Measurements from ENCODE around the gene CDC45.
A peak's percentile ranks its signal among the peaks of the same experiment; 100 is the strongest.
"Not testable (repeated sequence)": the region's sequence is repeated elsewhere in the genome, so short reads cannot be mapped to it uniquely, and the experiment has no call there.

The CDC45 gene

DNA sequence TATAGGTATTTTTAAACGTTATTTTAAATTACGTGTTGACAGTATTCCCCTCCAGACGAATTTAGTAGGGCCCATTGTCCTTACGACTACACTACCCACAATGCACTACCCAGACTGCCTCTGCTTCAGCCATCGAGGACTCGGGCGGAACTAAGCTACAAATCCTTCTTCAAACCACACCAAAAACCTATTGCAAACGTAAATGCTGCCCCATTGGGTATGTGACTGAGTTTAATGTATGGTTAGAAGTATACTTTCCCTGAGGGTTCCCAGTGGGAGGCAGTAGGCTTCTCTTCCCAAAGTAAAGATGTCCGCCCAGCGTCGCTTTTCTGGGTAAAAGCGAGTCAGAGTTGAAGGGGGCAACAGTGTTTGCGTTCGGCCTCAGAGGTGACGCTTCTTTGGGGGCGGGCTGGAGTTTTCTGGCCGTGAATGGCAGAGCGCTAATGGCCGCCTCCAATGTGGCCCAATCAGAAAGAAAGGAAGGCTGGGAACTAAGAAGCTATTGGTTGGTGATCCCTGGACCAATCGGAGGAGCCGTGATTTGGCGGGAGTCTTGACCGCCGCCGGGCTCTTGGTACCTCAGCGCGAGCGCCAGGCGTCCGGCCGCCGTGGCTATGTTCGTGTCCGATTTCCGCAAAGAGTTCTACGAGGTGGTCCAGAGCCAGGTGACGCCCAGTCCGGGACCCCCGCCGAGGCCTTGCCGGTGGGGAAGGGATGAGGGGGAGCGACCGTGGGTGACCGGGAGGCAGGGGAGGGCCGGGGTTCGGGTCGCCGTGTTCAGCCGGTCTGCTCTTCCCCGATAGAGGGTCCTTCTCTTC is at the start of gene CDC45:
Gene CDC45 (plus strand): TSS at position 566 of the 818 bp plus-strand sequence. CDS start 49 bp downstream, at position 615.
- peak within 1 kb of the TSS; percentile 71 to 96 (median 94) for H3K4me3 ChIP-seq (ENCODE audit: low read depth in 1 of 5, low read length in 5 of 5)
- H3K27me3 ChIP-seq (ENCODE audit: control insufficient read depth in 5 of 5, insufficient read depth in 4 of 5, low read length in 5 of 5): no peaks in the 10 kb centered on the region
- peaks cover 0 to 16% (median 6%) of the 10 kb centered on the region in 5 donors for H3K36me3 ChIP-seq (ENCODE audit: control insufficient read depth in 5 of 5, insufficient read depth in 5 of 5, low read length in 5 of 5)
- no peaks in the 10 kb centered on the region for H3K9me3 ChIP-seq (ENCODE audit: control insufficient read depth in 5 of 5, low read length in 5 of 5)
- peaks cover 9 to 35% (median 27%) of the 10 kb centered on the region in 5 donors for H3K4me1 ChIP-seq (ENCODE audit: control insufficient read depth in 5 of 5, insufficient read depth in 5 of 5, low read length in 5 of 5)
- peak within 1 kb of the TSS; percentile 86 to 96 (median 95) for H3K9ac ChIP-seq (ENCODE audit: low read length in 5 of 5)
- H3K27ac ChIP-seq (ENCODE audit: low read depth, low read length): peak within 1 kb of the TSS; percentile 99

GRCh38 chr22:19429950-19430889 is 49.5 kb upstream of the CDC45 start:
- Histone ChIP-seq H3K27ac (ENCODE audit: low read depth, low read length) (peak overlapping the region; percentile 54), H3K27me3 (ENCODE audit: control insufficient read depth in 5 of 5, insufficient read depth in 4 of 5, low read length in 5 of 5) (no peaks in the 10 kb centered on the region), H3K36me3 (ENCODE audit: control insufficient read depth in 5 of 5, insufficient read depth in 5 of 5, low read length in 5 of 5) (peaks cover 7 to 11% (median 8%) of the 10 kb centered on the region in 5 donors), H3K9me3 (ENCODE audit: control insufficient read depth in 5 of 5, low read length in 5 of 5) (no peaks in the 10 kb centered on the region), H3K4me1 (ENCODE audit: control insufficient read depth in 5 of 5, insufficient read depth in 5 of 5, low read length in 5 of 5) (peaks cover 4 to 30% (median 30%) of the 10 kb centered on the region in 5 donors), H3K4me3 (ENCODE audit: low read depth in 1 of 5, low read length in 5 of 5) (peak overlapping the region; percentile 78 to 92 (median 85)), H3K9ac (ENCODE audit: low read length in 5 of 5) (peak overlapping the region; percentile 50 to 93 (median 89))

- Histone ChIP-seq H3K27me3 (ENCODE audit: control insufficient read depth in 5 of 5, insufficient read depth in 4 of 5, low read length in 5 of 5) (no peaks in the 10 kb centered on the region), H3K27ac (ENCODE audit: low read depth, low read length) (peak overlapping the region; percentile 54), H3K36me3 (ENCODE audit: control insufficient read depth in 5 of 5, insufficient read depth in 5 of 5, low read length in 5 of 5) (peaks cover 10 to 19% (median 15%) of the 10 kb centered on the region in 5 donors), H3K4me1 (ENCODE audit: control insufficient read depth in 5 of 5, insufficient read depth in 5 of 5, low read length in 5 of 5) (peaks cover 4 to 30% (median 29%) of the 10 kb centered on the region in 5 donors), H3K9me3 (ENCODE audit: control insufficient read depth in 5 of 5, low read length in 5 of 5) (no peaks in the 10 kb centered on the region), H3K4me3 (ENCODE audit: low read depth in 1 of 5, low read length in 5 of 5) (peak overlapping the region; percentile 78 to 92 (median 85)), H3K9ac (ENCODE audit: low read length in 5 of 5) (peak overlapping the region; percentile 50 to 93 (median 89))
Measured at GRCh38 chr22:19430890-19431541, 48.7 kb upstream of the CDC45 start.

DNA sequence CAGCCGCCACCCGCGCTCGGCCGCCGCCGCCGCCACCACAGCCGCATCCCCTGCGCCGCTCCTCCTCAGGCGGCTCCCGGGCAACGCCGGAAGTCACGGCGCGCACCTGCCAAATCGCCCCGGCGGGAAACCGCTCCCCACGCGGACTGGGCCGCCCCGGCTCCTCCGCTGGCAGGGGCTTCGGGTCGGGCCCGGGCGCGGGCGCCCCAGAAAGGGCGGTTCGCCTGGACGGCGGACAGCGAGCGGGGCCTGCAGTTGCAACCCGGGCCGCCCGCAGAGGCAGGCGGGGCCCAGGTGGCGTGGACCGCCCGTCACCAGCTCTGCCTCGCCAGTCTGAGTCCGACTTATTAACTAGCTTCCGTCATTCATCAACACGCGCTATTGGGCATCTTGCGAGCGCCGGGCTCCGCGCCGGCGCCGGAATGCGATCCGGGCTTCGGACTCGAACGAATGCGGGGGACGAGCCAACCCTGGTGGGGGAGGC is 48.0 kb upstream of the CDC45 start, which contains the start of gene HIRA:
Gene HIRA (minus strand): TSS at position 85 of the 484 bp plus-strand sequence. CDS start 257 bp downstream, outside the sequence.
- Histone ChIP-seq H3K9me3 (ENCODE audit: control insufficient read depth in 5 of 5, low read length in 5 of 5) (no peaks in the 10 kb centered on the region), H3K27ac (ENCODE audit: low read depth, low read length) (peak within 1 kb of the TSS; percentile 88), H3K9ac (ENCODE audit: low read length in 5 of 5) (peak within 1 kb of the TSS; percentile 87 to 96 (median 93)), H3K4me3 (ENCODE audit: low read depth in 1 of 5, low read length in 5 of 5) (peak within 1 kb of the TSS; percentile 87 to 94 (median 92)), H3K4me1 (ENCODE audit: control insufficient read depth in 5 of 5, insufficient read depth in 5 of 5, low read length in 5 of 5) (peaks cover 4 to 30% (median 29%) of the 10 kb centered on the region in 5 donors), H3K36me3 (ENCODE audit: control insufficient read depth in 5 of 5, insufficient read depth in 5 of 5, low read length in 5 of 5) (peaks cover 10 to 19% (median 15%) of the 10 kb centered on the region in 5 donors), H3K27me3 (ENCODE audit: control insufficient read depth in 5 of 5, insufficient read depth in 4 of 5, low read length in 5 of 5) (no peaks in the 10 kb centered on the region)

GRCh38 chr22:19432133-19432851 is 47.4 kb upstream of the CDC45 start, which contains the start of gene MRPL40:
Gene MRPL40, plus strand, starts transcription at chr22:19432545. Its CDS starts 10 bp downstream, at chr22:19432555.
- Histone ChIP-seq H3K27me3 (ENCODE audit: control insufficient read depth in 5 of 5, insufficient read depth in 4 of 5, low read length in 5 of 5) (no peaks in the 10 kb centered on the region), H3K9me3 (ENCODE audit: control insufficient read depth in 5 of 5, low read length in 5 of 5) (no peaks in the 10 kb centered on the region)

DNA sequence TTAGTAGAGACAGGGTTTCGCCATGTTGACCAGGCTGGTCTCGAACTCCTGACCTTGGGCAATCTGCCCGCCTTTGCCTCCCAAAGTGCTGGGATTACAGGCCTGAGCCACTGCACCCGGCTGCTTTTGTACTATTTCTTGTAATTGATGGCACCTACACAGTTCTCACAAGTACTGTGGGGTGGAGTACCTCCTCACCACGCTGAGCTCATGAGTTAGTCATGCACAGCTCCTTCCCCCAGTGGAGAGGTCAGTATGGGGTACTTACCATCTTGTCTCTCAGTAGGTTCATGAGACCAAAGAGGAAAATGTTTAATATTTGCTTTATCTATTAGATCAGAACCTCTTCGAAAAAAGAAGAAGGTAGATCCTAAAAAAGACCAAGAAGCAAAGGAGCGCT is 45.3 kb upstream of the CDC45 start:
- H3K27me3 ChIP-seq (ENCODE audit: control insufficient read depth in 5 of 5, insufficient read depth in 4 of 5, low read length in 5 of 5): no peaks in the 10 kb centered on the region
- peak overlapping the region in 1 of 5 donors; percentile 33 for H3K9ac ChIP-seq (ENCODE audit: low read length in 5 of 5)
- no peak overlapping the region for H3K27ac ChIP-seq (ENCODE audit: low read depth, low read length)
- H3K4me1 ChIP-seq (ENCODE audit: control insufficient read depth in 5 of 5, insufficient read depth in 5 of 5, low read length in 5 of 5): peaks cover 4 to 29% (median 27%) of the 10 kb centered on the region in 5 donors
- H3K4me3 ChIP-seq (ENCODE audit: low read depth in 1 of 5, low read length in 5 of 5): no peak overlapping the region
- no peaks in the 10 kb centered on the region for H3K9me3 ChIP-seq (ENCODE audit: control insufficient read depth in 5 of 5, low read length in 5 of 5)
- peaks cover 13 to 23% (median 19%) of the 10 kb centered on the region in 5 donors for H3K36me3 ChIP-seq (ENCODE audit: control insufficient read depth in 5 of 5, insufficient read depth in 5 of 5, low read length in 5 of 5)

More at GRCh38 chr22:19432133-19432851, 47.4 kb upstream of the CDC45 start, which contains the start of gene MRPL40:
- peak within 1 kb of the TSS; percentile 87 to 96 (median 93) for H3K9ac ChIP-seq (ENCODE audit: low read length in 5 of 5)
- H3K4me1 ChIP-seq (ENCODE audit: control insufficient read depth in 5 of 5, insufficient read depth in 5 of 5, low read length in 5 of 5): peaks cover 4 to 30% (median 29%) of the 10 kb centered on the region in 5 donors
- peaks cover 10 to 23% (median 18%) of the 10 kb centered on the region in 5 donors for H3K36me3 ChIP-seq (ENCODE audit: control insufficient read depth in 5 of 5, insufficient read depth in 5 of 5, low read length in 5 of 5)
- peak within 1 kb of the TSS; percentile 87 to 94 (median 92) for H3K4me3 ChIP-seq (ENCODE audit: low read depth in 1 of 5, low read length in 5 of 5)
- H3K27ac ChIP-seq (ENCODE audit: low read depth, low read length): peak within 1 kb of the TSS; percentile 88

GRCh38 chr22:19434829-19435580 is 44.7 kb upstream of the CDC45 start:
- Histone ChIP-seq H3K36me3 (ENCODE audit: control insufficient read depth in 5 of 5, insufficient read depth in 5 of 5, low read length in 5 of 5) (peaks cover 13 to 23% (median 20%) of the 10 kb centered on the region in 5 donors), H3K27ac (ENCODE audit: low read depth, low read length) (no peak overlapping the region), H3K4me1 (ENCODE audit: control insufficient read depth in 5 of 5, insufficient read depth in 5 of 5, low read length in 5 of 5) (peaks cover 4 to 23% (median 21%) of the 10 kb centered on the region in 5 donors), H3K9ac (ENCODE audit: low read length in 5 of 5) (peak overlapping the region in 1 of 5 donors; percentile 33), H3K27me3 (ENCODE audit: control insufficient read depth in 5 of 5, insufficient read depth in 4 of 5, low read length in 5 of 5) (no peaks in the 10 kb centered on the region), H3K4me3 (ENCODE audit: low read depth in 1 of 5, low read length in 5 of 5) (no peak overlapping the region), H3K9me3 (ENCODE audit: control insufficient read depth in 5 of 5, low read length in 5 of 5) (no peaks in the 10 kb centered on the region)

- H3K4me3 ChIP-seq (ENCODE audit: low read depth in 1 of 5, low read length in 5 of 5); H3K27me3 ChIP-seq (ENCODE audit: control insufficient read depth in 5 of 5, insufficient read depth in 4 of 5, low read length in 5 of 5); H3K27ac ChIP-seq (ENCODE audit: low read depth, low read length): not testable (repeated sequence)
Measured at GRCh38 chr22:19436444-19437161, 43.1 kb upstream of the CDC45 start.

More at GRCh38 chr22:19436444-19437161, 43.1 kb upstream of the CDC45 start:
- Histone ChIP-seq H3K36me3 (ENCODE audit: control insufficient read depth in 5 of 5, insufficient read depth in 5 of 5, low read length in 5 of 5) (peaks cover 13 to 28% (median 22%) of the 10 kb centered on the region in 5 donors), H3K4me1 (ENCODE audit: control insufficient read depth in 5 of 5, insufficient read depth in 5 of 5, low read length in 5 of 5) (peaks cover 0 to 10% (median 8%) of the 10 kb centered on the region in 5 donors)
- not testable (repeated sequence) for H3K9ac ChIP-seq (ENCODE audit: low read length in 5 of 5); H3K9me3 ChIP-seq (ENCODE audit: control insufficient read depth in 5 of 5, low read length in 5 of 5)
